ENCODE measurements around the gene TEDC2. TPM values are rescaled to one million over a fixed set of nuclear protein-coding genes. Genes with fewer than 3 reads are reported as not detected.

Gene TEDC2
- polyA plus RNA-seq, 2 of the 4 experiments (the other 2 are of a cell fraction): 9.5 to 22.6 TPM

GRCh38 chr16:2511996-2512734 is 52.3 kb downstream of the TEDC2 start:
- ATAC-seq (no peak), FAIRE-seq (no peak), DNase-seq (ENCODE audit: low read depth in 1 of 2, low spot score in 1 of 2) (no peak)
- no peaks in the 10 kb centered on the region for H3K9me3 ChIP-seq
- ChIA-PET CTCF (interaction anchor here (8.0 kb wide), 1 partner anchor 10 kb away, joined by 91 read pairs; no protein-coding TSS in a partner anchor), POLR2A (interaction anchor here (1.0 kb wide), 1 partner anchor 11 kb away, joined by 3 read pairs; no protein-coding TSS in a partner anchor)
- no peak for TF ChIP-seq HMGXB4 (CRISPR knock-in tag; IDR thresholded peaks at IDR 0.05; ENCODE audit: borderline replicate concordance)
- no peak for TF ChIP-seq REST (IDR thresholded peaks at IDR 0.05)
- no peak for TF ChIP-seq CEBPB (IDR thresholded peaks at IDR 0.05)
- TF ChIP-seq RCOR1 (IDR thresholded peaks at IDR 0.05; ENCODE audit: low read depth, low read length): no peak
- TF ChIP-seq HOXB13 (CRISPR knock-in tag; IDR thresholded peaks at IDR 0.05; ENCODE audit: low read depth): no peak
- no peak for TF ChIP-seq BCL3 (IDR thresholded peaks at IDR 0.05)
- TF ChIP-seq USF2 (IDR thresholded peaks at IDR 0.05): no peak
- no peak for TF ChIP-seq POLR2AphosphoS2 (conservative IDR thresholded peaks at IDR 0.05; ENCODE audit: low read length)
- TF ChIP-seq SREBF2 (IDR thresholded peaks at IDR 0.05): no peak
- no peak for TF ChIP-seq CHD4 (IDR thresholded peaks at IDR 0.05; ENCODE audit: borderline replicate concordance)
- no peak for TF ChIP-seq RARB (CRISPR knock-in tag; IDR thresholded peaks at IDR 0.05)
- TF ChIP-seq RAD21 (conservative IDR thresholded peaks at IDR 0.05 in 1 of 2, IDR thresholded peaks at IDR 0.05 in 1 of 2): no peak
- no peak for TF ChIP-seq FOSB (CRISPR knock-in tag; IDR thresholded peaks at IDR 0.05)
- no peak for TF ChIP-seq PBX3 (IDR thresholded peaks at IDR 0.05)
- H3K4me1 ChIP-seq: peaks cover 29% of the 10 kb centered on the region
- H3K27ac ChIP-seq: no peak overlapping the region; a peak in 1 of 6 replicates
- H3K4me2 ChIP-seq: no peak overlapping the region
- WGBS (ENCODE audit: missing lambda C conversion rate): 92% methylated on average over 13 of the region's 17 CpGs
- H3K4me3 ChIP-seq: no peak overlapping the region
